KBM-7 (cell line): ENCODE data around the gene KRT39.
"Not testable (repeated sequence)": the region's sequence is repeated elsewhere in the genome, so short reads cannot be mapped to it uniquely, and the experiment has no call there.

Experiments used
- DNase-seq: peaks from one replicate; pipeline ENCODE4 v3.0.0-alpha.2; 2015
- in situ Hi-C: fragments of 300-500 bp; cut with MboI; formaldehyde crosslinking; loops from 2 replicates; pipeline ENCODE4 v1.14.3; 2020; ENCODE audit warnings: low sequenced_read_pairs, low pct_unique_long_range_greater_than_20kb, mixed read lengths

Gene KRT39

GRCh38 chr17:40949418-40949817 lies 17.3 kb downstream of the KRT39 start:
- no peak for DNase-seq
- in situ Hi-C loops = no loop called here

GRCh38 chr17:40947929-40948328 lies 18.8 kb downstream of the KRT39 start:
- no peak for DNase-seq
- in situ Hi-C loops = no loop called here

GRCh38 chr17:40945414-40945813 lies 21.3 kb downstream of the KRT39 start:
- in situ Hi-C loops = no loop called here
- no peak for DNase-seq

GRCh38 chr17:40944531-40944930 lies 22.2 kb downstream of the KRT39 start:
- no peak for DNase-seq
- in situ Hi-C loops = no loop called here

GRCh38 chr17:40942553-40942952 lies 24.2 kb downstream of the KRT39 start:
- in situ Hi-C loops = no loop called here
- no peak for DNase-seq

- in situ Hi-C loops = no loop called here
Observed at GRCh38 chr17:40940266-40940665, 26.5 kb downstream of the KRT39 start.

GRCh38 chr17:40938981-40939380 lies 27.8 kb downstream of the KRT39 start:
- no peak for DNase-seq
- in situ Hi-C loops = no loop called here

More at GRCh38 chr17:40940266-40940665, 26.5 kb downstream of the KRT39 start:
- DNase-seq = no peak

GRCh38 chr17:40937384-40937819 lies 29.3 kb downstream of the KRT39 start, which contains the start of gene KRT23:
TSS of gene KRT23 (minus strand) at chr17:40937646. CDS start at chr17:40936603, 1,043 bp downstream.
- in situ Hi-C loops = no loop called here
- DNase-seq = no peak

- no peak for DNase-seq
- in situ Hi-C loops = no loop called here
Observed at GRCh38 chr17:40936976-40937375, 29.8 kb downstream of the KRT39 start.

GRCh38 chr17:40936437-40936971 lies 30.2 kb downstream of the KRT39 start:
- in situ Hi-C loops = no loop called here
- no peak for DNase-seq

- in situ Hi-C loops = no loop called here
- no peak for DNase-seq
Observed at GRCh38 chr17:40935624-40936023, 31.1 kb downstream of the KRT39 start.

- DNase-seq = no peak
- in situ Hi-C loops = no loop called here
Observed at GRCh38 chr17:40932608-40933007, 34.1 kb downstream of the KRT39 start.

- in situ Hi-C loops = no loop called here
- no peak for DNase-seq
Observed at GRCh38 chr17:40931311-40931710, 35.4 kb downstream of the KRT39 start.

- DNase-seq = no peak
- in situ Hi-C loops = no loop called here
Observed at GRCh38 chr17:40926341-40926740, 40.4 kb downstream of the KRT39 start.

- in situ Hi-C loops = loop anchor here (25.0 kb wide), 2 partner anchors 390 to 590 kb away; partner anchors contain the start of genes KRT13, KRT15, KRTAP16-1 and KRTAP17-1
- DNase-seq = peak; percentile 10
Observed at GRCh38 chr17:40922239-40922638, 44.5 kb downstream of the KRT39 start.

- no peak for DNase-seq
- in situ Hi-C loops = loop anchor here (25.0 kb wide), 2 partner anchors 391 to 591 kb away; partner anchors contain the start of genes KRT13, KRT15, KRTAP16-1 and KRTAP17-1
Observed at GRCh38 chr17:40921026-40921425, 45.7 kb downstream of the KRT39 start.

GRCh38 chr17:40917116-40917515 lies 49.6 kb downstream of the KRT39 start:
- DNase-seq = not testable (repeated sequence)
- in situ Hi-C loops = loop anchor here (25.0 kb wide), 2 partner anchors 395 to 595 kb away; partner anchors contain the start of genes KRT13, KRT15, KRTAP16-1 and KRTAP17-1

GRCh38 chr17:40916366-40916765 lies 50.4 kb downstream of the KRT39 start:
- no peak for DNase-seq
- in situ Hi-C loops = loop anchor here (25.0 kb wide), 2 partner anchors 396 to 596 kb away; partner anchors contain the start of genes KRT13, KRT15, KRTAP16-1 and KRTAP17-1

- in situ Hi-C loops = loop anchor here (25.0 kb wide), 2 partner anchors 397 to 597 kb away; partner anchors contain the start of genes KRT13, KRT15, KRTAP16-1 and KRTAP17-1
- no peak for DNase-seq
Observed at GRCh38 chr17:40915721-40916256, 51.0 kb downstream of the KRT39 start.

GRCh38 chr17:40915199-40915661 lies 51.5 kb downstream of the KRT39 start:
- in situ Hi-C loops = loop anchor here (25.0 kb wide), 2 partner anchors 397 to 597 kb away; partner anchors contain the start of genes KRT13, KRT15, KRTAP16-1 and KRTAP17-1

More at GRCh38 chr17:40915199-40915661, 51.5 kb downstream of the KRT39 start:
- DNase-seq = no peak
